Measurements from ENCODE around the gene COMMD3. TPM values are rescaled to one million over a fixed set of nuclear protein-coding genes. Genes with fewer than 3 reads are reported as not detected.

COMMD3 gene
- total RNA-seq, 1 donor from 2014 or later: 68.2 TPM

GRCh38 chr10:22285130-22285529 is 31.1 kb upstream of the COMMD3 start:
- no peak for TF ChIP-seq CTCF (IDR thresholded peaks at IDR 0.05)
- POLR2A ChIA-PET: no interaction called here

GRCh38 chr10:22293747-22294404 is 22.3 kb upstream of the COMMD3 start:
- ATAC-seq (ENCODE audit: low read depth): no peak
- intact Hi-C loops (cut with micrococcal nuclease): no loop called here

More at GRCh38 chr10:22285130-22285529, 31.1 kb upstream of the COMMD3 start:
- Mint-ChIP-seq H3K9me3 (no peaks in the 10 kb centered on the region), H3K36me3 (ENCODE audit: low read depth) (no peaks in the 10 kb centered on the region), H3K4me1 (no peaks in the 10 kb centered on the region), H3K4me3 (no peak overlapping the region), H3K27me3 (no peaks in the 10 kb centered on the region), H3K27ac (no peak overlapping the region)
- CTCF ChIA-PET: no interaction called here
- DNase-seq: no peak
- ATAC-seq (ENCODE audit: low read depth): no peak
- intact Hi-C loops (cut with micrococcal nuclease): no loop called here

GRCh38 chr10:22294694-22295093 is 21.5 kb upstream of the COMMD3 start:
- ATAC-seq (ENCODE audit: low read depth) (no peak), DNase-seq (no peak)
- Mint-ChIP-seq H3K27ac (no peak overlapping the region), H3K9me3 (no peaks in the 10 kb centered on the region), H3K27me3 (peaks cover 12% of the 10 kb centered on the region), H3K36me3 (ENCODE audit: low read depth) (no peaks in the 10 kb centered on the region), H3K4me1 (no peaks in the 10 kb centered on the region), H3K4me3 (no peak overlapping the region)
- CTCF ChIA-PET: no interaction called here
- intact Hi-C loops (cut with micrococcal nuclease): no loop called here
- POLR2A ChIA-PET: no interaction called here
- TF ChIP-seq CTCF (IDR thresholded peaks at IDR 0.05): no peak

More at GRCh38 chr10:22293747-22294404, 22.3 kb upstream of the COMMD3 start:
- Mint-ChIP-seq H3K36me3 (ENCODE audit: low read depth) (no peaks in the 10 kb centered on the region), H3K4me3 (no peak overlapping the region), H3K4me1 (no peaks in the 10 kb centered on the region), H3K27ac (no peak overlapping the region), H3K9me3 (no peaks in the 10 kb centered on the region), H3K27me3 (peaks cover 11% of the 10 kb centered on the region)
- CTCF ChIA-PET: no interaction called here
- no peak for TF ChIP-seq CTCF (IDR thresholded peaks at IDR 0.05)
- DNase-seq: no peak
- POLR2A ChIA-PET: no interaction called here

- DNase-seq (no peak), ATAC-seq (ENCODE audit: low read depth) (no peak)
- CTCF ChIA-PET: no interaction called here
- no peaks in the 10 kb centered on the region for H3K4me1 Mint-ChIP-seq
- no peak for TF ChIP-seq CTCF (IDR thresholded peaks at IDR 0.05)
- intact Hi-C loops (cut with micrococcal nuclease): no loop called here
- H3K27me3 Mint-ChIP-seq: peaks cover 11% of the 10 kb centered on the region
- H3K36me3 Mint-ChIP-seq (ENCODE audit: low read depth): no peaks in the 10 kb centered on the region
- POLR2A ChIA-PET: no interaction called here
- H3K9me3 Mint-ChIP-seq: no peaks in the 10 kb centered on the region
- no peak overlapping the region for H3K27ac Mint-ChIP-seq
- no peak overlapping the region for H3K4me3 Mint-ChIP-seq
Measured at GRCh38 chr10:22301193-22301592, 15.0 kb upstream of the COMMD3 start.

GRCh38 chr10:22303461-22303860 is 12.7 kb upstream of the COMMD3 start:
- ChIA-PET POLR2A (no interaction called here), CTCF (no interaction called here)
- H3K4me1 Mint-ChIP-seq: no peaks in the 10 kb centered on the region
- H3K4me3 Mint-ChIP-seq: no peak overlapping the region
- intact Hi-C loops (cut with micrococcal nuclease): no loop called here
- TF ChIP-seq CTCF (IDR thresholded peaks at IDR 0.05): no peak
- peaks cover 3% of the 10 kb centered on the region for H3K27me3 Mint-ChIP-seq
- ATAC-seq (ENCODE audit: low read depth) (no peak), DNase-seq (no peak)
- H3K9me3 Mint-ChIP-seq: no peaks in the 10 kb centered on the region
- no peak overlapping the region for H3K27ac Mint-ChIP-seq
- no peaks in the 10 kb centered on the region for H3K36me3 Mint-ChIP-seq (ENCODE audit: low read depth)

Measured in activated B cell treated with CpG ODN at 0.5 μM for 24 hours (primary cell).